Stimulated activated CD4-positive, alpha-beta T cell treated with anti-CD3 and anti-CD28 coated beads, TNF-alpha, amount 100 ng/mL, for 4 hours (primary cell): Measurements from ENCODE around the gene ABCD2.
"Not testable (repeated sequence)": the region's sequence is repeated elsewhere in the genome, so short reads cannot be mapped to it uniquely, and the experiment has no call there.

Experiments used
- DNase-seq, 3 experiments: peaks; one replicate each; pipeline ENCODE4 v3.0.0-alpha.2; 2020; ENCODE audit warnings: low read depth in 3 of 3

ABCD2 gene

DNA sequence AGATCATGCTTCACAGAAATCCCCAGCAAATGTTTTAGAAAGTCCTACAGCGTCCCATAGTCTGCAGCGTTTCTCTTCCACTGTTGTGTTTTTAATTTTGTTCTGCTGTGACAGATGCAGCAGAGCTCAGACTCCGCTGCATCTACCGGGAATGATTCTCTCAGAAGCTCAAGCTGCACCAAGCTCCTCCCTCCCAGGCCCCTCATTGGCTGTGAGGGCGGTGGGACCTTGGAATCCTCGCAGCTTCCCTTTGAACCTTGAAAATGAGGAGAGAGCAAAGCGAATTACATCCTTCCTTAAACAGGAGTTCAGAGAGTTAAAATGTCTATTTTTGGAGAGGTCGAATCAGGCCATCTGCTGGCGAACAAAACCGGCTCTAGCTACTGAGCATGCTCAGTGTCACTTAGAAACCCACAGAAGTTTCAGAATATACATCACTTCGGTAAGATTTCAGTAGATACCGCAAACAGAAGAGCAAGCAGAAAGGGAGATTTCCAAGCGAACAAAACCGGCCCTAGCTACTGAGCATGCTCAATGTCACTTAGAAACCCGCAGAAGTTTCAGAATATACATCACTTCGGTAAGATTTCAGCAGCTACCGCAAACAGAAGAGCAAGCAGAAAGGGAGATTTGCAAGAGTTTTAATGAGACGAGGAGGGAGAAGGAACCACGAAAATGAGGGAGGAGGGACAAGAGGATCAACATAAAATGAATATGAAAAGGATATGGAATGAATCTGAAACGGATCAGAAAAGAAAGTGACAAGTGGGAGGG is at the start of gene ABCD2:
Gene ABCD2, minus strand, starts transcription at position 144 of the 774 bp plus-strand sequence. CDS start 188 bp downstream, outside the sequence.
- DNase-seq = peak; percentile 35 to 54 (median 41)

DNA sequence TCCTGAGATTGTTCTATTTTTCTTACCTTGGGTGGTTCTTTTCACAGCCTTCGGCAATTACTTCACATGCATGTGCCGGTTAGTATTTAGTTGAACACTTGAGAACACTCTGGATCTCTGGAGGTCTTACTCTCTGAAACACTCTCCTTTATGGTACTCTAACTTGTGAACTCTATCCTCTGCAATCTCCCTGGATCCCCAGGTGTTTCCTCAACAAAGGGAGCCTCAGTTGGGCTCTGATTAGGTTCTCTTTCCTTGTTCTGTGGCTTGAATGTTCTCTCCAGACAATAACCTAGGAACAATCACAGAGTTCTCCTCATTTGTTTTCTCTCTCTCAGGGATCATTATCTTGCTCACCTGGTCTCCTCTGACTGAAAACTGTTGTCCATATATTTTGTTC is 40.5 kb upstream of the ABCD2 start:
- DNase-seq = no peak

- no peak for DNase-seq
Observed at GRCh38 chr12:39647383-39647782, 27.8 kb upstream of the ABCD2 start.

DNA sequence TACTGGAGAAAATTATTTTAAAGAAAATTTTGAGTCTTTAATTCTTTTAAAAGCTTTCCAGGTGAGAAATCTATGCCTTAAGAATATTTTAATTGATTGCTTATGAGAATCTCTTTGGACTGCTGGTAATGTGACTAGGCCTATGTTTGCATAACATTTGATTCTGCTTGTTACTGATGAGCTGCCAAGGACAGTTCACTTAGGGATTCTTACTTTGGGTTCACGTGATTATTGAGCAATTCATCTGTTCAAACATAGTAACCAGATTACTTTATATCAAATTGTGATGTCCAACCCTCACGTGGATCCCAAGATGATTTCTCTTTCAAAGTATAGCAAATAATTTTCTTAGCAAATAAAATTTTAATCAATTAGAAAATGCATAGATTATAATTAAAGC is 27.4 kb upstream of the ABCD2 start:
- no peak for DNase-seq

GRCh38 chr12:39643052-39643451 is 23.4 kb upstream of the ABCD2 start:
- DNase-seq = no peak

- no peak for DNase-seq
Observed at GRCh38 chr12:39638840-39639239, 19.2 kb upstream of the ABCD2 start.

GRCh38 chr12:39638178-39638577 is 18.6 kb upstream of the ABCD2 start:
- no peak for DNase-seq

DNA sequence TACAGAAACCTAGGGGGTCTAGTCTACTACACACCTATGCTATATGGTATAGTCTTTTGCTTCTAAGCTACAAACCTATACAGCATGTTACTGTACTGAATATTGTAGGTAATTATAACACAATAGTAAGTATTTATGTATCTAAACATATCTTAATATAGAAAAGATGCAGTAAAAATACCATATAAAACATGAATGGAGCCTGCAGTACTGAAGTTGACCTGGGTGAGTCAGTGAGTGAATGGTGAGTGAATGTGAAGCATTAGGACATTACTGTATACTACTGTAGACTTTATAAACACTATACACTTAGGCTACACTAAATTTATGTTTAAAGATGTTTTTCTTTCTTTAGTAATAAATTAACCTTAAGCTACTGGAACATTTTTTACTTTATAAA is 13.1 kb upstream of the ABCD2 start:
- DNase-seq = no peak

DNA sequence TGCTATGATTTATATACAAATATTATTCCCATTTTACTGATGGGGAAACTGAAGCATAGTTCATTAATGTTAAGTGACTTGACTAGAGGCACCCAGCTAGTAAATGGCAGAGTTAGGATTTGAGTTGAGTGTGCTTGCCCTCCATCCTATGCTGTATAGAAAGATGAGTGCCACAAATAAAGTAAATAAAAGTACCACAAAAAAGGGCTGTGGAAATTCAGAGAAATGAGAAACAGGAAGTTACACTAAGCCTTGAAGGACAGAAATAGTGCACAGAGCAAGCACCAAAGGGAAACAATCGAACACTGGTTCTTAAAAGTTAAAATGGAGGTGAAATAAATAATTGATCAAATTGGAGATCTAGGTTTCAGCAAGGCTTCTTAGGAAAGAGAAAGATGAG is 9.2 kb upstream of the ABCD2 start:
- DNase-seq = no peak

- no peak for DNase-seq
Observed at GRCh38 chr12:39627914-39628313, 8.3 kb upstream of the ABCD2 start.

DNA sequence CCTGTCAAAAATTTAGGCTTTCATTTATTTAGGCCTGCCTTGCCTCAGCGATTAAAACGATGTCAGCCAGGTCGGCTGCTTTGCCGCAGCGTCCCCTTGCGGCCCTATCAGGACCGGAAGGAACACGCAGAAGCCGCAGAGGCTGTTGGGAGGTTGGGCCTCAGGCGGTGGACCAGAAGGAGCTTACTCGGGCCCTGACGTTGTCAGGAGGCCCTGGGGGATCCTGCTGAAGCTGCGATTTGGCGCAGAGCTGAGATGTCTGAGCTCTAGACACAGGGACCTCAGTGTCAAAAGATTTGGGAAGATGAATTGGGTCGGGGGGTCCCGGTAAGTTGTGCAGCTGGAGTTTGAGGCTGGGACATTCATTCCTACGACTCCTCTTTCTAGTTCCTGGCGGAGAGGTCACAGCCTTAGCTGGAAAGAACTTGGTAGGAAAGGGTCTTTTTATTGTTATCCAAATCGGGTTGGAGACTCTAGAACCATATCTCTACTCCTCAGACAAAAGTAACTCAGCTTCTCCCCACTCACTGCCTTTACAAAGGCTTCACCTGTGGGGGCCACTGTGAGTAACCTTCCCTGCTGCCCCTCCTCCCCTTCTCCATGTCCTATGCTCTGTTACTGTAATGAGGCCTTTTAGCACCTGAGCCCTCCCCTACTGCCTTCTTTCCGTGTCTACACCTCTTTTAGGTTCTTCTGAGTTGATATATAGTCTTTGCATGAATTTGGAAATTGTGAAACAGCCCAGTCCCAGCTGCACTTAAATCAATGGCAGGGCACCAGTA is 6.6 kb upstream of the ABCD2 start:
- DNase-seq = no peak

DNA sequence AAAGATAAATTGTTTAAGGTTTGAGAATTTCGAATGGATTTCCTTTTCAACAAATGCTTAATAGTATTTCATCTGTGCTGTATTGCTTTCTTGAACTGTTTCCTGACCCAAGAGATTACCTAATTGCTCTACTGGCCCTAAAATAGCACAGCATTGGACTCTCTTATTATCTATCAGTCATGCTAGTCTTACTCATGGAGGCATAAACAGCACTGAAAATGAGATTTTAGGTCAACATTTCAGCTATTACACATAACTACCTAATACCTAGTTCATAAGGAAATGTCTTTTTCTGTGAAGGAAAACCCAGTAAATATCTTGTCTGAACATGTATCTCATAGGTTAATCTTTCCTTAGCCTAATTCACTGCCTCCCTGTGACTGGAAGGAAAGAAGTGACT is 4.3 kb upstream of the ABCD2 start:
- DNase-seq = no peak

GRCh38 chr12:39623160-39623559 is 3.6 kb upstream of the ABCD2 start:
- not testable (repeated sequence) for DNase-seq

DNA sequence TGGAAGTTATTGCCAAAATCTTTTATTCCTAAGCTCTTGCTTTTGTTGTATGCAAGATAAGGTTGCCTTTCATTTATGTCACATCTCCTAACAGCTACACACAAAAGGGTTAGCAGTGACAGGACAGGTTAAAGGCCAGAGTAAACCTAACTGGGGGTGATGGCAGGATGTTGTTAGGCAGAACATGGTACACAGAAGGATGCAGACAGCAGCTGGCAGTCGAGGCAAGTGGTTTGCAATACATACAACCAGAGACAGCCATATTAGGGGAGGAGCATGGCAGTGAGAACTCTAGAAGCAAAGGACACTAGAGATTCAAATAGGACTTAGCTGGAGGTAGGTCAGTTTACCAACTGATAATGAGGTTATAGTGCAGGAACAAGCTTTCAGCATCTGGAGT is 2.7 kb upstream of the ABCD2 start:
- DNase-seq = no peak

GRCh38 chr12:39621670-39622069 is 2.1 kb upstream of the ABCD2 start:
- DNase-seq = no peak

DNA sequence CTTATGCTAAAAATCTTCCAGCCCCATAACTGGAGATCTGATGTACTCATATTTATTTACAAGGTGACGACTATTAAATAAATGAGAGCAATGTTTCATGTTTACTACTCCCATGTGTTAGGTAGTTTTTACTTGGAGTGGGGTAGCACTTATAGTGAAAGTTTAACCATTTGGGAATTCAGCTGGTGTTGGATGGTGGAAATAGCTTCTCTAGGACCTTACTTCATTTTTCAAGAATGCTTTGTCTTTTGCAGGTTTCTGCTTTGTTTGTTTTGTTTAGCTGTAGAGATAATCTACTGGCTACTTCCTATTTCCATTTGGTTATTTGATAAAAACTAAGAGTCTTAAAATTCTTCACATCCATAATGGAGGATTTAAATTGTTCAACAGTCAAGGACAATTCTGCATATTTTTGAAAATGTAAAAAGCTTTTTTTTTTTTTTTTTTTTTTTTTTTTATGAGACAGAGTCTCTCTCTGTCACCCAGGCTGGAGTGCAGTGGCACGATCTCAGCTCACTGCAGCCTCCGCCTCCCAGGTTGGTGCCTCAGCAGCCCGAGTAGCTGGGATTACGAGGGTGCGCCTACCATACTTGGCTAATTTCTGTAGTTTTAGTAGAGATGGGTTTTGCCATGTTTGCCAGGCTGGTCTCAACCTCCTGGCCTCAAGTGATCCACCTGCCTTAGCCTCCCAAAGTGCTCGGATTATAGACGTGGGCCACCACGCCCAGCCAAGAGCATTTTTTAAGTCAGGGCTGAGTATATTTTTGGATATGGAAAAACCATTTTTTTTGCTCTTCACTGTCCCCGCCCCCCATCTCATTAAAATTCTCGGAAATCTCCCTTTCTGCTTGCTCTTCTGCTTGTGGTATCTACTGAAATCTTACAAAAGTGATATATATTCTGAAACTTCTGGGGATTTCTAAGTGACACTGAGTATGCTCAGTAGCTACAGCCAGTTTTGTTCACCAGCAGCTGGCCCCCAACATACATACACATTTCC is 1.4 kb upstream of the ABCD2 start:
- DNase-seq = peak in 1 of 3 experiments; percentile 21

DNA sequence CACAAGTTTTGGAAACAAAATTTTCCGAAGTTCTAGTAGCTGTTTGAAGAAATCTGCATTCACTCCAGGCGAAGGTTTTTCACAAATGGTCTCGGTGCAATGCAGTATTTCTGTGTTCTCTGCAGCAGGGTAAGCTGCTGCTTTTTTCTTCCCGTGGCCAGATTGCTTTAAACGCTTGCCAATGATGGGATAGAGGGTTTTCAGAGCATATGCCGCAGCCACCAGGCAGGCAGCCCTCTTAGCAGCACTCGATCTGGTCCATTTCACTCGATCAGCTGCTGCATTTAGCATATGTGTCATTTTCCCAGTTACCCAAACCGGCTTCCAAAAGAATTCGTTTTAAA is 315 bp downstream of the ABCD2 start:
- DNase-seq = no peak

DNA sequence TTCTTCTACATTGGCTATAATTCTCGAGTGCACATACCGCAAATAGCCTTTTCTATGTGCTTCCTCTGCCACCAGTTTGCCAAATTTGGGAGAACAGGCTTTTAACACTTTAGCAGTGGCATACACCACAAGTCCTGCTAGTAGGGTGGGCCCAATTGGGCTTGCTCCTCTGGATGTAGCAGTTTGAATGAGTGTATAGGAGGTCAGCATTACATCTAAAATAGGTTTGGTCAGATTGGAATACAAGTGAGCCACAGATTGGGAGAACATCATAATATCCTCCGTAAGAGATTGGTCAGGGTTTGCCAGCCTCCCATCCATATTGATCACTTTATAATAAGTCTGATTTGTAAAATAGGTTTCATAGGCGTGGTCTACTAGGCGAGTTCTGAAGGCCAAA is 902 bp downstream of the ABCD2 start:
- DNase-seq = no peak

GRCh38 chr12:39617887-39618286 is 1.7 kb downstream of the ABCD2 start:
- DNase-seq = no peak

- DNase-seq = no peak
Observed at GRCh38 chr12:39616666-39617065, 2.9 kb downstream of the ABCD2 start.

DNA sequence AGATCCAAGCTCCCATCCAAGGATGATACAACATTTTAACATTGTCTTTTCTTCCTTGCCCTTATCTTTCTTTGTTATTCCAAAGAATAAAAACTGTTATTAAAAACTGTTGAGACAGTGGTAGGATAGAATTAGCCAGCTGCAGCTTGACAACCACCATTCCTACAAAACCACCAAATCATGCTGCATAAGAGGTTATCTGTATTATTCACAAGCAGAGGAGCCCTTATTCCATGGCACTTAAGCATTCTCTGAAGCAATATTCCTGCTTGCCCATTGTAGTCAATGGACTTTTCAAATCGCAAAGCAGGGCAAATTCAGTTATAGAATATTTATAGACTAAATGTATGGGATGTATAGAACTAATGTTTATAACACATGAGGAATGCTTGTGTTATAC is 3.4 kb downstream of the ABCD2 start:
- no peak for DNase-seq

DNA sequence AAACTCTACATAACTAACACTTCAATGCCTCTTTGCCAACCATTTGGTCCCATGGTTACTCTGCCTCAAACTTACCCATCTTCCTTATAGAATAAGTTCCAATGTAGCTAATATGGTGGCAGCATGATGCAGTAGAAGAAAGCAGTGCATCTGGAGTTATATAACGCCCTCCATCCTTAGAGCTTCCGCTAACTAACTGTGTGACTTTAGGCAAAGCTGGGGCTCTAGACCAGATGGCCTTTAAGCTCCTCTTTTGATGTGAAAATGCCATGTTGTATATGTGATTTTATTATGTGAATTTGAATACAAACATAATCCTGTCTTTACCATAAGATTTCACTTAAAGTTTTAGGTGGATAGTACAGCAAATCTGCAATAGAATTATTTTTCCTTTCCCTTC is 6.1 kb downstream of the ABCD2 start:
- no peak for DNase-seq
